Activated CD4-positive, alpha-beta memory T cell treated with anti-CD3 and anti-CD28 coated beads for 36 hours (primary cell): ENCODE results near the gene MMP27. TPM values are rescaled to one million over a fixed set of nuclear protein-coding genes. Genes with fewer than 3 reads are reported as not detected.

ENCODE experiments used
- CTCF ChIA-PET: fragments of 350-600 bp; sonication (Branson Sonifier 250); formaldehyde crosslinking; loops from one replicate; lab custom pipeline; 2021; ENCODE audit warnings: antibody characterized with exemption, inconsistent platforms; lab: Charles Lee
- POLR2A ChIA-PET: fragments of 350-600 bp; sonication (Branson Sonifier 250); formaldehyde crosslinking; loops from one replicate; lab custom pipeline; 2021; ENCODE audit warnings: antibody characterized with exemption; lab: Charles Lee
- DNase-seq: peaks from one replicate; pipeline ENCODE4 v3.0.0-alpha.2; 2020
- H3K27ac Mint-ChIP-seq: one replicate; pipeline ENCODE4 v1.8.0; 2021; ENCODE audit warnings: mixed read lengths
- H3K27me3 Mint-ChIP-seq: one replicate; pipeline ENCODE4 v1.8.0; 2021; ENCODE audit warnings: mixed read lengths
- H3K36me3 Mint-ChIP-seq: one replicate; pipeline ENCODE4 v1.8.0; 2021; ENCODE audit warnings: mixed read lengths
- H3K4me1 Mint-ChIP-seq: one replicate; pipeline ENCODE4 v1.8.0; 2021; ENCODE audit warnings: low read depth, mixed read lengths
- H3K4me3 Mint-ChIP-seq: one replicate; pipeline ENCODE4 v1.8.0; 2021; ENCODE audit warnings: mild to moderate bottlenecking, mixed read lengths
- H3K9me3 Mint-ChIP-seq: one replicate; pipeline ENCODE4 v1.8.0; 2021; ENCODE audit warnings: mixed read lengths
- intact Hi-C: fragments of 100-400 bp; cut with micrococcal nuclease; formaldehyde crosslinking; loops from one replicate; pipeline ENCODE4 v1.15.1; 2023
- total RNA-seq, 2 experiments: library from RNA; stranded (reverse); gene quantifications; one replicate each; pipeline ENCODE4 v1.2.3, GENCODE V29; 2021

MMP27 gene
- total RNA-seq, 2 experiments from 2014 or later: not detected

GRCh38 chr11:102722821-102723220, 17.3 kb upstream of the MMP27 start:
- intact Hi-C loops: no loop called here
- Mint-ChIP-seq H3K4me3 (no peak overlapping the region), H3K36me3 (no peaks in the 10 kb centered on the region), H3K27ac (no peak overlapping the region), H3K9me3 (peaks cover 4% of the 10 kb centered on the region), H3K4me1 (no peaks in the 10 kb centered on the region), H3K27me3 (peaks cover 4% of the 10 kb centered on the region)
- ChIA-PET CTCF (no interaction called here), POLR2A (interaction anchor here (0.6 kb wide), 1 partner anchor 270 kb away, joined by 3 read pairs; no protein-coding TSS in a partner anchor)
- DNase-seq: no peak

GRCh38 chr11:102719620-102720277, 14.2 kb upstream of the MMP27 start:
- peaks cover 5% of the 10 kb centered on the region for H3K27me3 Mint-ChIP-seq
- POLR2A ChIA-PET: no interaction called here

GRCh38 chr11:102717280-102717679, 11.7 kb upstream of the MMP27 start:
- no peak for DNase-seq
- H3K27me3 Mint-ChIP-seq: peaks cover 11% of the 10 kb centered on the region
- no peaks in the 10 kb centered on the region for H3K9me3 Mint-ChIP-seq
- ChIA-PET POLR2A (no interaction called here), CTCF (no interaction called here)
- no peaks in the 10 kb centered on the region for H3K36me3 Mint-ChIP-seq
- H3K4me3 Mint-ChIP-seq: no peak overlapping the region
- no peaks in the 10 kb centered on the region for H3K4me1 Mint-ChIP-seq
- H3K27ac Mint-ChIP-seq: no peak overlapping the region
- intact Hi-C loops: no loop called here

More at GRCh38 chr11:102719620-102720277, 14.2 kb upstream of the MMP27 start:
- Mint-ChIP-seq H3K4me3 (no peak overlapping the region), H3K27ac (no peak overlapping the region), H3K36me3 (no peaks in the 10 kb centered on the region), H3K4me1 (no peaks in the 10 kb centered on the region), H3K9me3 (peaks cover 4% of the 10 kb centered on the region)
- intact Hi-C loops: no loop called here
- no peak for DNase-seq
- CTCF ChIA-PET: no interaction called here

GRCh38 chr11:102716527-102716926, 11.0 kb upstream of the MMP27 start:
- CTCF ChIA-PET: no interaction called here

GRCh38 chr11:102712137-102712536, 6.6 kb upstream of the MMP27 start:
- Mint-ChIP-seq H3K27me3 (peaks cover 12% of the 10 kb centered on the region), H3K4me3 (no peak overlapping the region), H3K27ac (no peak overlapping the region), H3K9me3 (no peaks in the 10 kb centered on the region), H3K36me3 (no peaks in the 10 kb centered on the region), H3K4me1 (no peaks in the 10 kb centered on the region)
- ChIA-PET CTCF (interaction anchor here (0.6 kb wide), 1 partner anchor 23 kb away, joined by 3 read pairs; no protein-coding TSS in a partner anchor), POLR2A (no interaction called here)
- intact Hi-C loops: no loop called here
- no peak for DNase-seq

More at GRCh38 chr11:102716527-102716926, 11.0 kb upstream of the MMP27 start:
- POLR2A ChIA-PET: no interaction called here
- H3K4me1 Mint-ChIP-seq: no peaks in the 10 kb centered on the region
- H3K36me3 Mint-ChIP-seq: no peaks in the 10 kb centered on the region
- H3K27me3 Mint-ChIP-seq: peaks cover 14% of the 10 kb centered on the region
- H3K27ac Mint-ChIP-seq: no peak overlapping the region
- no peaks in the 10 kb centered on the region for H3K9me3 Mint-ChIP-seq
- intact Hi-C loops: no loop called here
- DNase-seq: no peak
- no peak overlapping the region for H3K4me3 Mint-ChIP-seq

- no peaks in the 10 kb centered on the region for H3K36me3 Mint-ChIP-seq
- no peaks in the 10 kb centered on the region for H3K9me3 Mint-ChIP-seq
- DNase-seq: no peak
- POLR2A ChIA-PET: no interaction called here
- no peak overlapping the region for H3K4me3 Mint-ChIP-seq
- H3K4me1 Mint-ChIP-seq: no peaks in the 10 kb centered on the region
- peaks cover 10% of the 10 kb centered on the region for H3K27me3 Mint-ChIP-seq
- no peak overlapping the region for H3K27ac Mint-ChIP-seq
- intact Hi-C loops: no loop called here
- CTCF ChIA-PET: no interaction called here
Measured at GRCh38 chr11:102709201-102709945, 3.8 kb upstream of the MMP27 start.

GRCh38 chr11:102708654-102709053, 3.1 kb upstream of the MMP27 start:
- Mint-ChIP-seq H3K4me3 (no peak overlapping the region), H3K9me3 (no peaks in the 10 kb centered on the region), H3K27ac (no peak overlapping the region), H3K4me1 (no peaks in the 10 kb centered on the region), H3K36me3 (no peaks in the 10 kb centered on the region), H3K27me3 (peaks cover 10% of the 10 kb centered on the region)
- no peak for DNase-seq
- CTCF ChIA-PET: interaction anchor here (0.6 kb wide), 1 partner anchor 240 kb away, joined by 6 read pairs; no protein-coding TSS in a partner anchor
- POLR2A ChIA-PET: no interaction called here
- intact Hi-C loops: no loop called here

- H3K27ac Mint-ChIP-seq: no peak overlapping the region
- peaks cover 2% of the 10 kb centered on the region for H3K27me3 Mint-ChIP-seq
- ChIA-PET POLR2A (no interaction called here), CTCF (no interaction called here)
- H3K9me3 Mint-ChIP-seq: no peaks in the 10 kb centered on the region
- H3K4me3 Mint-ChIP-seq: no peak overlapping the region
- no peak for DNase-seq
- H3K4me1 Mint-ChIP-seq: no peaks in the 10 kb centered on the region
- no peaks in the 10 kb centered on the region for H3K36me3 Mint-ChIP-seq
- intact Hi-C loops: no loop called here
Measured at GRCh38 chr11:102704841-102705240, 728 bp downstream of the MMP27 start.

- ChIA-PET POLR2A (no interaction called here), CTCF (no interaction called here)
- Mint-ChIP-seq H3K4me3 (no peak overlapping the region), H3K27ac (no peak overlapping the region), H3K9me3 (no peaks in the 10 kb centered on the region), H3K36me3 (no peaks in the 10 kb centered on the region), H3K4me1 (no peaks in the 10 kb centered on the region), H3K27me3 (peaks cover 5% of the 10 kb centered on the region)
- intact Hi-C loops: no loop called here
- no peak for DNase-seq
Measured at GRCh38 chr11:102703826-102704493, 1.6 kb downstream of the MMP27 start.

- Mint-ChIP-seq H3K4me1 (no peaks in the 10 kb centered on the region), H3K36me3 (no peaks in the 10 kb centered on the region), H3K4me3 (no peak overlapping the region), H3K27ac (no peak overlapping the region), H3K9me3 (no peaks in the 10 kb centered on the region), H3K27me3 (peaks cover 7% of the 10 kb centered on the region)
- ChIA-PET CTCF (no interaction called here), POLR2A (no interaction called here)
- no peak for DNase-seq
- intact Hi-C loops: no loop called here
Measured at GRCh38 chr11:102695201-102695600, 10.4 kb downstream of the MMP27 start.

GRCh38 chr11:102685754-102686153, 19.8 kb downstream of the MMP27 start:
- H3K4me1 Mint-ChIP-seq: no peaks in the 10 kb centered on the region
- H3K27me3 Mint-ChIP-seq: peaks cover 22% of the 10 kb centered on the region
- H3K27ac Mint-ChIP-seq: no peak overlapping the region
- CTCF ChIA-PET: interaction anchor here (1.5 kb wide), 1 partner anchor 9 kb away, joined by 3 read pairs; no protein-coding TSS in a partner anchor
- intact Hi-C loops: no loop called here
- no peaks in the 10 kb centered on the region for H3K36me3 Mint-ChIP-seq
- no peak overlapping the region for H3K4me3 Mint-ChIP-seq
- H3K9me3 Mint-ChIP-seq: no peaks in the 10 kb centered on the region
- POLR2A ChIA-PET: no interaction called here
- no peak for DNase-seq

GRCh38 chr11:102685338-102685737, 20.2 kb downstream of the MMP27 start:
- Mint-ChIP-seq H3K27ac (no peak overlapping the region), H3K27me3 (peaks cover 22% of the 10 kb centered on the region), H3K4me1 (no peaks in the 10 kb centered on the region), H3K4me3 (no peak overlapping the region), H3K9me3 (no peaks in the 10 kb centered on the region), H3K36me3 (no peaks in the 10 kb centered on the region)
- ChIA-PET CTCF (interaction anchor here (1.5 kb wide), 1 partner anchor 9 kb away, joined by 3 read pairs; no protein-coding TSS in a partner anchor), POLR2A (no interaction called here)
- intact Hi-C loops: no loop called here
- DNase-seq: no peak
